Measurements from ENCODE around the gene STK32C. TPM values are rescaled to one million over a fixed set of nuclear protein-coding genes. Genes with fewer than 3 reads are reported as not detected.
A peak's percentile ranks its signal among the peaks of the same experiment; 100 is the strongest.

Gene STK32C
- total and polyA plus RNA-seq, 10 of the 15 experiments (the other 5 are each of a cell fraction or from before 2014, with no cell fraction given): 1.5 to 18.1 (median 6.4) TPM

DNA sequence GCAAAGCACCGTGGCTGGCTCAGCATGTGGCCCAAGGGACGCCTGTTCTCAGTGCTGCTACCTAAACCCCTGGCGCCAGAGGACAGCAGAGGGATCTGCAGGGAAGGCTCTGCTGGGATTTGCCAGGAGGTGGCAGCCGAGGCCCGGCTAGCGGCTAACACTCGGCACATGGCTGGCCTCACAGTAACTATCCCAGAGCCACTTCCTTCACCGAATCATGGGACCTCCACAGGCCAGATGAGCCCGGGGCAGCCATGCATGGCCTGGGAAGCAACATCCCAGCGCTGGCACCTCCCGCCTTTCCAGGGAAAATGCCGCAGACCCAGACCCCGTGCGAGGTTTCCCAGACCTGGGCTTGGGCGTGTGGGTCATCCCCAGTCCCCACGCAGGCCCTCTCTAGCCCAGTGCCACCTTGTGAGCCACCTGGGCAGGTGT is 84.6 kb downstream of the STK32C start (continued):
- TF ChIP-seq, protein P1, sequence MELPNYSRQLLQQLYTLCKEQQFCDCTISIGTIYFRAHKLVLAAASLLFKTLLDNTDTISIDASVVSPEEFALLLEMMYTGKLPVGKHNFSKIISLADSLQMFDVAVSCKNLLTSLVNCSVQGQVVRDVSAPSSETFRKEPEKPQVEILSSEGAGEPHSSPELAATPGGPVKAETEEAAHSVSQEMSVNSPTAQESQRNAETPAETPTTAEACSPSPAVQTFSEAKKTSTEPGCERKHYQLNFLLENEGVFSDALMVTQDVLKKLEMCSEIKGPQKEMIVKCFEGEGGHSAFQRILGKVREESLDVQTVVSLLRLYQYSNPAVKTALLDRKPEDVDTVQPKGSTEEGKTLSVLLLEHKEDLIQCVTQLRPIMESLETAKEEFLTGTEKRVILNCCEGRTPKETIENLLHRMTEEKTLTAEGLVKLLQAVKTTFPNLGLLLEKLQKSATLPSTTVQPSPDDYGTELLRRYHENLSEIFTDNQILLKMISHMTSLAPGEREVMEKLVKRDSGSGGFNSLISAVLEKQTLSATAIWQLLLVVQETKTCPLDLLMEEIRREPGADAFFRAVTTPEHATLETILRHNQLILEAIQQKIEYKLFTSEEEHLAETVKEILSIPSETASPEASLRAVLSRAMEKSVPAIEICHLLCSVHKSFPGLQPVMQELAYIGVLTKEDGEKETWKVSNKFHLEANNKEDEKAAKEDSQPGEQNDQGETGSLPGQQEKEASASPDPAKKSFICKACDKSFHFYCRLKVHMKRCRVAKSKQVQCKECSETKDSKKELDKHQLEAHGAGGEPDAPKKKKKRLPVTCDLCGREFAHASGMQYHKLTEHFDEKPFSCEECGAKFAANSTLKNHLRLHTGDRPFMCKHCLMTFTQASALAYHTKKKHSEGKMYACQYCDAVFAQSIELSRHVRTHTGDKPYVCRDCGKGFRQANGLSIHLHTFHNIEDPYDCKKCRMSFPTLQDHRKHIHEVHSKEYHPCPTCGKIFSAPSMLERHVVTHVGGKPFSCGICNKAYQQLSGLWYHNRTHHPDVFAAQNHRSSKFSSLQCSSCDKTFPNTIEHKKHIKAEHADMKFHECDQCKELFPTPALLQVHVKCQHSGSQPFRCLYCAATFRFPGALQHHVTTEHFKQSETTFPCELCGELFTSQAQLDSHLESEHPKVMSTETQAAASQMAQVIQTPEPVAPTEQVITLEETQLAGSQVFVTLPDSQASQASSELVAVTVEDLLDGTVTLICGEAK (IDR thresholded peaks at IDR 0.05; ENCODE audit: borderline replicate concordance): no peak
- TF ChIP-seq SMC3 (IDR thresholded peaks at IDR 0.05; ENCODE audit: borderline replicate concordance, low read length) (peak; percentile 87), TARDBP (IDR thresholded peaks at IDR 0.05; ENCODE audit: borderline replicate concordance) (no peak), TBL1XR1 (IDR thresholded peaks at IDR 0.05; ENCODE audit: low read depth, low read length) (no peak), BMI1 (IDR thresholded peaks at IDR 0.05; ENCODE audit: borderline replicate concordance) (no peak), SMAD1 (IDR thresholded peaks at IDR 0.05; ENCODE audit: low read depth, partially characterized antibody) (no peak), POLR2AphosphoS2 (IDR thresholded peaks at IDR 0.05; ENCODE audit: low read depth, low read length) (no peak), WRNIP1 (IDR thresholded peaks at IDR 0.05; ENCODE audit: borderline replicate concordance, low read depth, low read length) (no peak), FOXM1 (IDR thresholded peaks at IDR 0.05; ENCODE audit: low read depth, low read length) (no peak), PML (IDR thresholded peaks at IDR 0.05; ENCODE audit: low read length) (no peak), NR2F1 (conservative IDR thresholded peaks at IDR 0.05) (no peak), ZNF274 (IDR thresholded peaks at IDR 0.05; ENCODE audit: insufficient read depth, insufficient read length) (no peak), SMAD5 (IDR thresholded peaks at IDR 0.05; ENCODE audit: low read depth) (no peak), BHLHE40 (IDR thresholded peaks at IDR 0.05; ENCODE audit: borderline replicate concordance in 1 of 2, low read depth in 2 of 2, low read length in 1 of 2) (peak in 1 of 2 experiments; percentile 24; a peak in 2 of 4 replicates), FOS (IDR thresholded peaks at IDR 0.05; ENCODE audit: borderline replicate concordance, extremely low read depth, insufficient read length) (no peak), EED (IDR thresholded peaks at IDR 0.05; ENCODE audit: low read depth) (no peak), ZNF24 (IDR thresholded peaks at IDR 0.05) (no peak), RFX5 (IDR thresholded peaks at IDR 0.05; ENCODE audit: low read depth, low read length) (no peak), CTCF (IDR thresholded peaks at IDR 0.05 in 2 of 3, conservative IDR thresholded peaks at IDR 0.05 in 1 of 3; ENCODE audit: control insufficient read depth in 2 of 3, extremely low read depth in 1 of 3, insufficient read depth in 1 of 3, low read depth in 3 of 3, low read length in 3 of 3) (peak; percentile 79 to 96 (median 91); a peak in 5 of 6 replicates), CREM (IDR thresholded peaks at IDR 0.05; ENCODE audit: low read depth) (no peak), SIX5 (IDR thresholded peaks at IDR 0.05; ENCODE audit: low read depth, low read length, severe bottlenecking) (no peak), CREB1 (IDR thresholded peaks at IDR 0.05; ENCODE audit: low read depth) (no peak), MLLT1 (IDR thresholded peaks at IDR 0.05) (no peak)
- TF ChIP-seq, protein P2, sequence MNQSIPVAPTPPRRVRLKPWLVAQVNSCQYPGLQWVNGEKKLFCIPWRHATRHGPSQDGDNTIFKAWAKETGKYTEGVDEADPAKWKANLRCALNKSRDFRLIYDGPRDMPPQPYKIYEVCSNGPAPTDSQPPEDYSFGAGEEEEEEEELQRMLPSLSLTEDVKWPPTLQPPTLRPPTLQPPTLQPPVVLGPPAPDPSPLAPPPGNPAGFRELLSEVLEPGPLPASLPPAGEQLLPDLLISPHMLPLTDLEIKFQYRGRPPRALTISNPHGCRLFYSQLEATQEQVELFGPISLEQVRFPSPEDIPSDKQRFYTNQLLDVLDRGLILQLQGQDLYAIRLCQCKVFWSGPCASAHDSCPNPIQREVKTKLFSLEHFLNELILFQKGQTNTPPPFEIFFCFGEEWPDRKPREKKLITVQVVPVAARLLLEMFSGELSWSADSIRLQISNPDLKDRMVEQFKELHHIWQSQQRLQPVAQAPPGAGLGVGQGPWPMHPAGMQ (IDR thresholded peaks at IDR 0.05; ENCODE audit: borderline replicate concordance): no peak

Measured in GM12878 (cell line).